OCI-LY1 (cell line): Measurements from ENCODE around the gene ROR2.

Source experiments
- CTCF ChIP-seq: fragments of 200-600 bp; sonication (generic), shearing (Covaris generic); IDR thresholded peaks from 2 replicates; pipeline ENCODE4 v1.5.1; 2017; ENCODE audit warnings: mild to moderate bottlenecking, antibody characterized with exemption, low read length, moderate library complexity, mixed read lengths
- EZH2 ChIP-seq: fragments of 200-600 bp; sonication (generic), shearing (Covaris generic); IDR thresholded peaks from 2 replicates; pipeline ENCODE4 v1.8.0; 2017; ENCODE audit warnings: borderline replicate concordance, mixed run types, mild to moderate bottlenecking, antibody characterized with exemption, low read length, moderate library complexity, mixed read lengths

GRCh38 chr9:91824601-91825305 is 125.3 kb downstream of the ROR2 start:
- TF ChIP-seq CTCF, result no peak
- TF ChIP-seq EZH2, result no peak
